Natural killer cell treated with Interleukin-12 subunit alpha and Interleukin-12 subunit beta and Interleukin-15 and Interleukin-18, amount 100 ng/mL, for 72 hours (primary cell): ENCODE measurements around the gene THOC7. TPM values are rescaled to one million over a fixed set of nuclear protein-coding genes. Genes with fewer than 3 reads are reported as not detected.

Experiments used
- ATAC-seq, 2 donors: fragments of 150-1000 bp; cut with Tn5 transposase in 1 of 2; sonication (Bioruptor Pico), chemical (Tn5 transposase) in 1 of 2; 2 replicates each; pipeline ENCODE4 v1.10.0; 2021
- DNase-seq: peaks from one replicate; pipeline ENCODE4 v3.0.0; 2022; ENCODE audit warnings: low spot score
- H3K27ac Mint-ChIP-seq, 2 donors: 1 replicate in 1 of 2; 2 replicates in 1 of 2; pipeline ENCODE4 v1.8.0; 2022; ENCODE audit warnings: mixed read lengths in 2 of 2, mild to moderate bottlenecking in 1 of 2, moderate library complexity in 1 of 2
- H3K27me3 Mint-ChIP-seq, 2 donors: 1 replicate in 1 of 2; 2 replicates in 1 of 2; pipeline ENCODE4 v1.8.0; 2022; ENCODE audit warnings: mixed read lengths in 2 of 2
- H3K36me3 Mint-ChIP-seq: one replicate; pipeline ENCODE4 v1.8.0; 2022; ENCODE audit warnings: mixed read lengths
- H3K4me1 Mint-ChIP-seq, 2 donors: 1 replicate in 1 of 2; 2 replicates in 1 of 2; pipeline ENCODE4 v1.8.0; 2022; ENCODE audit warnings: low read depth in 2 of 2, mixed read lengths in 2 of 2, mild to moderate bottlenecking in 1 of 2
- H3K4me3 Mint-ChIP-seq: one replicate; pipeline ENCODE4 v1.8.0; 2022; ENCODE audit warnings: mixed read lengths
- H3K9me3 Mint-ChIP-seq: 2 replicates; pipeline ENCODE4 v1.8.0; 2022; ENCODE audit warnings: mixed read lengths
- total RNA-seq, 2 donors: library from RNA; stranded (reverse); gene quantifications; one replicate each; pipeline ENCODE4 v1.2.3, GENCODE V29; 2022

The THOC7 gene
- total RNA-seq, 2 donors from 2014 or later, result 65.7 to 74.1 TPM

DNA sequence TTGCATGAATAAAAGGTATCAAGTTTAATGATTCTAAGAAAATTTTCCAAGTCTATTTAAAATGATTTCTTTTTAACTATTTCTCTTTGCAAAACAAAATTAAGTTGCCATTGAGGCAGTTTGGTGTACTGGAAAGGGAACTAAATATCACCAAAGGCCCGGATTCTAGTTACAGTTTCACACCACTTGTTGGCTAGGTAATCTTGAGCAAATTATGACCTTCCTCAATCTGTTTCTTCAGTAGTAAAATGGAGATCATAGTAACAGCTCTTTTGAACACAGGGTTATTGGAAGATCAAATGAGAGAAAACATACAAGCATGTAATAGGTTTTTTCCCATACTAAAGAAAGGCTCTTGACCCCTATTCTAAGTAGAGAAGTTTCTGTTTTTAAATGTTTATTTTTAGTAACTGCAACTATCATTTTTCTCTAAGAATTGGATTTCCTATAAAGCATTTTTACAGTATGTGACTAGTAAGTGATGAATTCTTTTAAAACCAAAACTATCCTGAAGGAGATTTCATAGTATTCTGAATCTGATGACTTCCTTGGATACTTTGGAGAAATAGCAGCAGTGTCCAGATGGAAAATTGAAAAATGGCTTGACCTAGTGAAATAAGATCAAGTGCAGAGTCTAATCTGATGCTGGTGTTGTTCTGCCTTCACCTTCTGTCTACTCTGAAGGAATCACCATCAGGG, 32.9 kb upstream of the THOC7 start:
- DNase-seq, result no peak
- H3K27ac Mint-ChIP-seq, result peak overlapping the region in 1 of 2 donors; percentile 22
- H3K27me3 Mint-ChIP-seq, result no peaks in the 10 kb centered on the region
- peaks cover 26 to 42% of the 10 kb centered on the region in 2 donors for H3K4me1 Mint-ChIP-seq
- H3K36me3 Mint-ChIP-seq, result peaks cover 19% of the 10 kb centered on the region
- H3K4me3 Mint-ChIP-seq, result no peak overlapping the region
- no peaks in the 10 kb centered on the region for H3K9me3 Mint-ChIP-seq
- no peak for ATAC-seq

DNA sequence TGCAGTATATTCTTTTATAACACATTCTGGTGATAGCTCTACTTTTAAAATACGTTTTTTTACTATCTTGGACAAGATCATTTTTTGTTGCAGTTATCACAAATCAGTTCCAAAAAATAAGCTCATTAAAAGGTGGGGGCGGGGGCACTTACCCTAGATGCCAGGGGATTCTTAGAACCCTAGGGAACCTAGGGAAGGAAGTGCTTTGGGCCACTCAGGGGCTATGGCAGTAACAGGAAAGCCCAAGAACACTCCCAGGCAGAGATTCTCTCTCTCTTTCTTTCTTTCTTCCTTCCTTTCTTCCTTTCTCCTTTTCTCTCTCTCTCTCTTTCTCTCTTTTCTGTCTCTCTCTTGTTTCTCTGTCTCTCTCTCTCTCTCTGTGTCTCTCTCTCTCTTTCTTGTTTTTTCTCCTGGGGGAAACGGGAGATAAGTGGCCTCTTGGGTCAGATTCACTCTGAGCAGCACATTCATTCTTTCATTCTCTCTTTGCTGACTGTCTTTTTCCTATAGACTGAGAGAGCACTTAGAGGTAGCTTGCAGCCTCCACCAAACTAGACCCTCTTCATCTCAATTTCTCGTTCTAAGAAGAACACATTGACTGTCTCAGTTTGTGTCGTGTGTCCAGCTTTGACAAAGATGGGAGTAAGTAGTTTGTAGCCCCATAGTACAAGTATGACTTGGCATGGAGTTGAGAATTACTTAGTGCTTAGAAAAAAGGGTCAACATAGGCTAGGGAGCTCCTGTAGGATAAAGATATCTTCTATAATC, 32.0 kb upstream of the THOC7 start:
- H3K9me3 Mint-ChIP-seq, result no peaks in the 10 kb centered on the region
- ATAC-seq (peak in 1 of 2 donors; percentile 58), DNase-seq (no peak)
- H3K27ac Mint-ChIP-seq, result peak overlapping the region; percentile 13 to 75
- H3K4me3 Mint-ChIP-seq, result peak overlapping the region; percentile 65
- H3K4me1 Mint-ChIP-seq, result peaks cover 25 to 41% of the 10 kb centered on the region in 2 donors
- H3K36me3 Mint-ChIP-seq, result peaks cover 13% of the 10 kb centered on the region
- H3K27me3 Mint-ChIP-seq, result no peaks in the 10 kb centered on the region

DNA sequence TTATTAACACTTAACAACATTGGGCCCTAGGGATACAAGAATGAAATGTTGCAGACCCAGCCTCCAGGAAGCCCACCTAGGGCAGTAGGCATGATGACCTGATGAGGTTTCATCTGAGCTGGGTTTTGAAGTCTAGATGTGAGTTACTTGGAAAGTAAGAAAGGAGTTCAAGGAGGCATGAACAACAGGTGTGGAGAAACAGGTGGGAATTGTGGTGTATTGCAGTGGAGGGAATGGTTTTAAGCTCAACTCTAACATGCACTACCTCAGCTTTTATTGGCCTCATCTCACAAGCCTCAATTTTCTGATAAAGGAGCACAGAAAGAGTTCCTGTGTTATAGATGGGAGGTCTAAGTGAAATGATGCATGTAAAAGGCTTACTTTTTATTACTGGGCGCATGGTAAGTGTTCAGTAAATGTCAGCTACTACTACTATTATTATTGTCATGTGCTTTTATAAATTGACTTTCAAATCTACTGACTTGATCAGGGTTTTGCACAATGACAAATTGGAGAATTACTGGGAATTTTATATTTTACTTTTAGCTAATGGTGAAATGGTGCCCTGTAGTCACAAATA, 29.3 kb upstream of the THOC7 start:
- no peak overlapping the region for H3K27ac Mint-ChIP-seq

DNA sequence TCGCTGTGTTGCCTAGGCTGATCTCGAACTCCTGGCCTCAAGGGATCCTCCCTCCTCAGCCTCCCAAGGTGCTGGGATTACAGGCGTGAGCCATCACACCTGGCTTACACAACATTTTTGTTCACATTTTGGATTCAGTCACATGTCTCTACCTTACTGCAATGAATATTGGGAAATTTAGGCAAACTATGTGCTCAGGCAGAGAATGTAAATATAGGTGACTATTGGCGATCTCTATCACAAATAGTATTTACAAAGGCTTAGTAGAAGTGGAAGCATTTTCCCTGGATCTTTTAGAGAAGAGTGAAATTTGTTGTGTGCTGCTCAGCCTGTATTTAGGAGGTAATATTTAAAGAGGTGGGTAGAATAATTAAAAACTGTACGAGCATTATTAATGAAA, 27.9 kb upstream of the THOC7 start:
- DNase-seq, result no peak
- Mint-ChIP-seq H3K4me1 (peaks cover 28 to 36% of the 10 kb centered on the region in 2 donors), H3K27ac (no peak overlapping the region), H3K4me3 (no peak overlapping the region), H3K27me3 (no peaks in the 10 kb centered on the region), H3K36me3 (no peaks in the 10 kb centered on the region), H3K9me3 (no peaks in the 10 kb centered on the region)
- no peak for ATAC-seq

More for the DNA sequence above, 29.3 kb upstream of the THOC7 start:
- no peaks in the 10 kb centered on the region for H3K27me3 Mint-ChIP-seq
- peaks cover 22 to 37% of the 10 kb centered on the region in 2 donors for H3K4me1 Mint-ChIP-seq
- H3K36me3 Mint-ChIP-seq, result no peaks in the 10 kb centered on the region
- H3K9me3 Mint-ChIP-seq, result no peaks in the 10 kb centered on the region
- no peak for ATAC-seq
- H3K4me3 Mint-ChIP-seq, result no peak overlapping the region
- no peak for DNase-seq

DNA sequence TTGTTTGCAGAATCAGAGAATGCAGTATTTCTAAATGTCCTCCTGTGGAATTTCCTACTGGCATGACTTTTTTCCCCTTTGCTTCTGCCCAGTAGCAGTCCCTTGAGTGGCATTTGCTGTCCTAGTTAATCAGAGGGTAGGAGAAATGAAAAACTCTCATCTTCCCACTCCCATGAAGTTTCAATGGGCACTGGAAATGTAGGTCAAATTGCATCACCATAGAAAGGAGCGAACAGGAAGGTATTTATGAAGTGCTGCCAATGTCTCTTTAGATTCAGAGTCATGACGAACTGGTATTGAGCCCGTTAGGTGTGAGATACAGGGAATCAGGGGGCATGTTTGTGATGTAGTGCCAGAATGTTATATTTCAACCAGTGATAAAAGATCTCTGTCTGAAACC, 23.3 kb upstream of the THOC7 start:
- no peaks in the 10 kb centered on the region for H3K9me3 Mint-ChIP-seq
- peak overlapping the region in 1 of 2 donors; percentile 14 for H3K27ac Mint-ChIP-seq
- H3K27me3 Mint-ChIP-seq, result no peaks in the 10 kb centered on the region
- H3K4me1 Mint-ChIP-seq, result peaks cover 20 to 27% of the 10 kb centered on the region in 2 donors
- DNase-seq (no peak), ATAC-seq (no peak)
- no peak overlapping the region for H3K4me3 Mint-ChIP-seq
- no peaks in the 10 kb centered on the region for H3K36me3 Mint-ChIP-seq

DNA sequence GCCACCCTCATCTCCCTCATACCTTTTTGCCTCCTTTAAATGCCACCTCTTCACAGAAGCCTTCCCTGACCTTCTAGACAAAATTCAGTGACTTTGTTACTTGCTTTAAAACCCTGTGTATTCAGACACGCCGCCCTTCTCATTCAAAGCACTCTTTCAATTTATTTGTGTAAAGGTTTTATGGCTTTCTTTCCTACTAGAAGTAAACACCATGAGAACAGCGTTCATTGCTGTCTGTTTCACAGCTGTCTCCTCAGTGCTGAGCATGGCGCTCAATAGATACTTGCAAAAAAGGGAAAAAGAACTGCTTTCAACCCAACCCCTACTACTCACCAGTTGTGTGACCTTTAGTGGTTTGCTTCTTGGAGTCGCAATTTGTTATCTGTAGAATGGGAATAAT, 17.0 kb upstream of the THOC7 start:
- no peak for DNase-seq
- Mint-ChIP-seq H3K4me1 (peaks cover 36 to 47% of the 10 kb centered on the region in 2 donors), H3K27me3 (no peaks in the 10 kb centered on the region), H3K27ac (peak overlapping the region in 1 of 2 donors; percentile 15), H3K4me3 (no peak overlapping the region), H3K9me3 (no peaks in the 10 kb centered on the region), H3K36me3 (no peaks in the 10 kb centered on the region)
- ATAC-seq, result no peak

DNA sequence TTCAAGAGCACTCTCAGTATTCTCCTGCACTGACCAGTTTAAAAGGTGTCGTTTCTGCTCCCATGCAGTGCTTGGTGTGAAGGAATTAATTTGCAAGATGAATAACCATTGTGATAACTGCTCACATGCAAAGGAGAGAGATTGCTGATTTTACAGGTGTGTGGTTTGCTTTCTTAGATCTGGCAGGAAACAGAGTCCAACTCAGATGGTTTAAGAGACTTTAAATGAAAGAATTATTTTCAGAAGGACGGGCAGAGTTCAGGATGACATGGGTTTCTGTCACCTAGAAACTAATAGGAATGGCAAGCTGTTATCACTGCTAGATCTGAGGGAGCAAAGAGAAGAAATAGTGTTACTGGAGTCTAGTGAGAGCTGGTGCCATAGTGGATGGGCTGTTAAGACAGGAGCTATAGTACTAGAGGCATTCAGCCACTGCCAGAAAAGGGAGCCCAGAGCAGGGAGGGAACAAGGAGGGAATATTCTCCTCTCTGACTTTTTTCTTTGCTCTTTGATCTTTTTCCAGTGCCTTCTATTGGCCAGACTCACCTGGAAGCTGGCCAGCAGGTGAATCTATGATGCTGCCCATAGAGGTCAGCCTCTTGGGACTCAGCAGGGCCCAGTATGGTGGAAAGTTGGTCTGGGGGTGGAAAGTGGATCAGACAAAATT, 14.9 kb upstream of the THOC7 start:
- peak overlapping the region in 1 of 2 donors; percentile 20 for H3K27ac Mint-ChIP-seq
- no peak overlapping the region for H3K4me3 Mint-ChIP-seq
- no peaks in the 10 kb centered on the region for H3K27me3 Mint-ChIP-seq
- peaks cover 45 to 52% of the 10 kb centered on the region in 2 donors for H3K4me1 Mint-ChIP-seq
- no peaks in the 10 kb centered on the region for H3K36me3 Mint-ChIP-seq
- DNase-seq (no peak), ATAC-seq (no peak)
- no peaks in the 10 kb centered on the region for H3K9me3 Mint-ChIP-seq

DNA sequence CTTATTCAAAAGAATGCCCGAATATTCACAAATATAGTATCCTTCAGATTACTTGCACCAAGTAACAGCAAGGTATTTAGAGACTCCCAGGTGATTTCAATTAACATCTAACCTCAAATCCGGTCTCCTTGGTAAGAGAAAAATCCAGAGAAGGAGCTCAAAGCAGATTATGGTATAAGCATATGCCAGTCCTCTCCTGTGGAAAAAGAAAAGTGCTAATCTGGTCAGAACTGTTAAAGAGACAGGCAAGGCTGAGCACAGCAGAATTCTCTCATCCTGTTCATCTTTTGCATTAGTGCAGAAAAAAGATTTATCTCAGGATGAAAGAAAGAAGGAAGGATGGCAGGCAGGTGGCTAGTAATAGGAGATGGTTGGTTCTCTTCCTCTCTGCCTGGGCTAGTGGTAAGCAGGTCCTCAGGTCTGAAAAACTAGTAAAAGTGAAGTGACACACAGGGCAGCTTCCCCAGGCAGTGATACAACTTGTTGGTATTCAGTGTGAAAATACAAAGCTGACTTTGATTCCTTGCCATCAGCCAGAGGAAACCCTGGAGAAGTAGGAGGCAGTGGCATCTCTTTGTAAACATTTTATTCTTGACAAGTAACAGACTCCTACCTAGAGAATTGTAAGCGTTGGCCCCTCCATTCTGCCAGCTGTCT, 14.3 kb upstream of the THOC7 start:
- no peak overlapping the region for H3K4me3 Mint-ChIP-seq
- peak overlapping the region in 1 of 2 donors; percentile 20 for H3K27ac Mint-ChIP-seq
- ATAC-seq (no peak), DNase-seq (no peak)
- peaks cover 45 to 48% of the 10 kb centered on the region in 2 donors for H3K4me1 Mint-ChIP-seq
- H3K27me3 Mint-ChIP-seq, result no peaks in the 10 kb centered on the region
- no peaks in the 10 kb centered on the region for H3K9me3 Mint-ChIP-seq
- H3K36me3 Mint-ChIP-seq, result no peaks in the 10 kb centered on the region

DNA sequence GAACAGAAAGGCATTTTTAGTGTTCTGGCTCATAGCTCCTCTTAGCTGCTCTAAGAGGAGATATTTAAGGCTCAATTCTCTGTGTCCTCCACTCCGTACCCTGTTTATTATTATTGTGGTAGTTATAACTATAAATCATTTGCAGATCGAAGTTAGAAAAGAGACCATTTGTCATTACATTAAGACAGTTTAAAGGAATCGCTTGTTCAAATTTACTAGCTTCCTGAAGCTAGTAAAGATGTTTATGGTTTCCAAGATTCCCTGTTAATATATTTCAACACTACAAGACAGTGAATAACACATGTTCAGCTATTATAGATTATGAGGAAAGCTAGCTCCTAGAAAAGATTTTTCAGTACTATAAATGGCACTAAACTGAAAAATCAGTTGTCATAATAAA, 12.7 kb upstream of the THOC7 start:
- Mint-ChIP-seq H3K36me3 (no peaks in the 10 kb centered on the region), H3K27ac (peak overlapping the region in 1 of 2 donors; percentile 31)

DNA sequence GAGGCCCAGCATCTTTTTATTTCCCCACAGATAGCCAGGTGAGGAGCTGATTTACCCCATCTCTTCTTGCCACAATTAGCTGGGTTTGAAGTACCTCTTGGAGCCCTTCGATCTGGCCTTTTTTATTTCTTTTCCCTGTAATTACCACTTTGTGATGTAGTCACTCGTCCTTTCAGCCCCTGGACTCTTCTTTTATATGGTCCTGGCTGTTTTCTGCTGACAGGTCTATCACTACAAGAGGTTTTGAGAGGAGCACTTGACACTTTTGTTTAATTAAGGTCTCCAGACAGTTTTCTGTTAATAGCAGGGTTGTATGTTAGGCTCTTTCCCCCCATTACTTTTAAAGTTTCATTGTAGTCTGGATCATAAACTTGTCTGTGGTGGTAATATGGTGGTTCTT, 11.9 kb upstream of the THOC7 start:
- no peak for DNase-seq
- H3K9me3 Mint-ChIP-seq, result no peaks in the 10 kb centered on the region
- ATAC-seq, result no peak
- no peak overlapping the region for H3K4me3 Mint-ChIP-seq
- H3K27ac Mint-ChIP-seq, result peak overlapping the region in 1 of 2 donors; percentile 31
- no peaks in the 10 kb centered on the region for H3K36me3 Mint-ChIP-seq
- H3K4me1 Mint-ChIP-seq, result peaks cover 44 to 47% of the 10 kb centered on the region in 2 donors
- no peaks in the 10 kb centered on the region for H3K27me3 Mint-ChIP-seq

More for the DNA sequence above, 12.7 kb upstream of the THOC7 start:
- Mint-ChIP-seq H3K9me3 (no peaks in the 10 kb centered on the region), H3K4me1 (peaks cover 45 to 49% of the 10 kb centered on the region in 2 donors), H3K27me3 (no peaks in the 10 kb centered on the region), H3K4me3 (no peak overlapping the region)
- DNase-seq (no peak), ATAC-seq (no peak)

DNA sequence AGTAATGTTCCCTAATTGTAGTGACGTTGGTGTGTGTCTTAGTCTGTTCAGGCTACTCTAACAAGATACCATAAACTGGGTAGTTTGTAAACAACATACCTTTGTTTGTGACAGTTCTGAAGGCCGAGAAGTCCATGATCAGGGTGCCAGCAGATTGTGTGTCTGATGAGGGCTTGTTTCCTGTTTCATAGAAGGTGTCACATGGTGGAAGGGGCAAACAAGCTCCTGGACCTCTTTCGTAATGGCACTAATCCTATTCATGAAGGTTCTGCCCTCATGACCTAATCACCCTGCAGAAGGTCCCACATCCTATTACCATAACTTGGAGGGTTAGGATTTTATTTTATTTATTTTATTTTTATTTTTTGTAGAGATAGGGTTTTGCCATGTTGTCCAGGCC, 11.2 kb upstream of the THOC7 start:
- H3K9me3 Mint-ChIP-seq, result no peaks in the 10 kb centered on the region
- peak; percentile 46 to 70 for ATAC-seq
- DNase-seq, result no peak
- no peaks in the 10 kb centered on the region for H3K27me3 Mint-ChIP-seq
- H3K36me3 Mint-ChIP-seq, result no peaks in the 10 kb centered on the region
- H3K4me3 Mint-ChIP-seq, result no peak overlapping the region
- H3K27ac Mint-ChIP-seq, result peak overlapping the region in 1 of 2 donors; percentile 29
- peaks cover 42 to 45% of the 10 kb centered on the region in 2 donors for H3K4me1 Mint-ChIP-seq

DNA sequence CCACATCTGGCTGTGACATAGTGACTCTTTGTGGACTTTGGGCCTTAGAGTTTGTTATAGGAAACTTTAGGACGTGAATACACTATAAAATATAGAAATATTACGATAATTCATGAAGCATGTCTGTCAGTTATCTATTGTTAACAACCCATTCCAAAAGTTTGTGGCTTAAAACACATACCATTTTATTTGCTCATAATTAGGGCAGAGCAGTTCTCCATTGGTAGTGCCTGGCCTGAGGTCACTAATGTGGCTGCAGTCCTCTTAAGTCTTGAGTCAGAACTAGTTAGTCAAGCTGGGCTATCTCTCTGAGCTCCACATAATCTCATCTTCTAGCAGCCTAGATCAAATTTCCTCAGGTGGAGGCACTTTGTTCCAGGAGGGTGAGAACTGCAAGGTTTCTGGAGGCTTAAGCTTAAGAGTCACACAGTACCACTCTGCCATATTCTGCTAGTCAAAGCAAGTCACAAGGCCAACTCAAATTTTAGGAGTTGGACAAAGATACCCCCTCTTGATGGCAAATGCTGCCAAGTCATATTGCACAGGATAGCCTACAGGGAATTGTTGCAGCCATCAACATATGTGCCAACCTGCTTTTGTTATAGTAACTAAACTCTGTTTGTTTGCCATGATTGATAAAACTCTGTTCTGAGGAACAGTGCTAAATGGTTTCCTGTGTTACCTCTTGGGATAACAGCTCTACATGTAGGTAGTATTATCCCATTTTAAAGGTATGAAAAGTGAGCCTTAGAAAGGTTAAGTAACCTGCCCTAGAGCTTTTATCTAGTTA, 8.7 kb upstream of the THOC7 start:
- H3K9me3 Mint-ChIP-seq, result no peaks in the 10 kb centered on the region
- no peak overlapping the region for H3K27ac Mint-ChIP-seq
- ATAC-seq, result no peak
- H3K27me3 Mint-ChIP-seq, result no peaks in the 10 kb centered on the region
- H3K4me1 Mint-ChIP-seq, result peaks cover 27 to 32% of the 10 kb centered on the region in 2 donors
- DNase-seq, result no peak
- no peak overlapping the region for H3K4me3 Mint-ChIP-seq
- H3K36me3 Mint-ChIP-seq, result no peaks in the 10 kb centered on the region

DNA sequence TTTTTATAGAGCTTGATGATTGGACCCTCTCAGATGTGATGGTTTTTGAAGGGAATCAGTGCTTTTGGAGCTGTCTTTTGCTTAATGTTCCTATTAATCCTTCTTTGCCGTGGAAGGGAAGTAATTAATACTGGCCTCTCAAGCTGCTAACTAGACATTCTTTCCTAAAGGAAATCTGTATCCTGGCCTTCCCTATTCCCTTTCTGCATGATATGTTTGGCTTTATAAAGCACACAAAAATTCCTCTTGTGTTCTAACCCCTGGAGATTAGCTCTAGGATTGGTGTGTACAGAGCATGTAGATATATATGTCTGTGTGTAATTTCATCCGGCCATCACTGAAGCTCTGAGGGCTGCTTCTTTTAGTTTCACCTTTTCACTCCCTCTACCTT, 7.0 kb upstream of the THOC7 start:
- H3K27me3 Mint-ChIP-seq, result no peaks in the 10 kb centered on the region
- peak overlapping the region in 1 of 2 donors; percentile 44 for H3K27ac Mint-ChIP-seq
- H3K4me1 Mint-ChIP-seq, result peaks cover 25 to 30% of the 10 kb centered on the region in 2 donors
- H3K36me3 Mint-ChIP-seq, result no peaks in the 10 kb centered on the region
- no peak for ATAC-seq
- no peak for DNase-seq
- H3K4me3 Mint-ChIP-seq, result no peak overlapping the region
- no peaks in the 10 kb centered on the region for H3K9me3 Mint-ChIP-seq
